IPS-20b (cell line): ENCODE data around the gene ZBTB12.
"Not testable (repeated sequence)": the region's sequence is repeated elsewhere in the genome, so short reads cannot be mapped to it uniquely, and the experiment has no call there.

Source experiments
- H3K27ac ChIP-seq: one replicate; pipeline ENCODE4 v1.5.1; 2013; ENCODE audit warnings: low read length
- H3K27me3 ChIP-seq: 2 replicates; pipeline ENCODE4 v1.6.1; 2013; ENCODE audit warnings: mild to moderate bottlenecking, low read length, inconsistent platforms; ENCODE audit not compliant: insufficient read depth
- H3K36me3 ChIP-seq: 2 replicates; pipeline ENCODE4 v1.6.1; 2013; ENCODE audit warnings: low read depth, mild to moderate bottlenecking, inconsistent platforms, low read length, moderate library complexity; ENCODE audit not compliant: insufficient read depth
- H3K4me1 ChIP-seq: 2 replicates; pipeline ENCODE4 v1.6.1; 2013; ENCODE audit warnings: mild to moderate bottlenecking, control low read depth, inconsistent platforms, low read length, moderate library complexity; ENCODE audit not compliant: insufficient read depth
- H3K4me3 ChIP-seq: 2 replicates; pipeline ENCODE4 v1.5.1; 2013; ENCODE audit warnings: mild to moderate bottlenecking, low read length, inconsistent platforms
- H3K9ac ChIP-seq: 2 replicates; pipeline ENCODE4 v1.6.1; 2013; ENCODE audit warnings: low read depth, mild to moderate bottlenecking, inconsistent platforms, low read length, moderate library complexity
- H3K9me3 ChIP-seq: 2 replicates; pipeline ENCODE4 v1.6.1; 2013; ENCODE audit warnings: mild to moderate bottlenecking, low read depth, low read length, inconsistent platforms; ENCODE audit not compliant: insufficient read depth

ZBTB12 gene

DNA sequence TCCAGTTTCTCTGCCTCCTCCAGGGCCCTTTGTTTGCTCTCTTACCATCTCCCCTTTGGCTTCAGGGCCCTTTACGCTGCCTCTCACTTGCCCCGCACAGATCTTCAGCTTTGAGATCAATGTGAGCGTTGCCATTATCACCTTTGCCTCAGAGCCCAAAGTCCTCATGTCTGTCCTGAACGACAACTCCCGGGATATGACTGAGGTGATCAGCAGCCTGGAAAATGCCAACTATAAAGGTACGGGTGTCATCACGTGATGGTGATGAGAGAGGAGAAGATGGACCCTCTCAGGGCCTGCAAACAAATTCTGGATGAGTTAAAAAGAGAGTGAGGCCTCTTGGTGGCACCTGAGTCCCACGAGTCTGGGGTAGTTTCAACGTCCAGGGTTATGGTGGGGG lies 33.9 kb upstream of the ZBTB12 start:
- H3K36me3 ChIP-seq, result no peaks in the 10 kb centered on the region
- no peaks in the 10 kb centered on the region for H3K4me1 ChIP-seq
- no peaks in the 10 kb centered on the region for H3K27me3 ChIP-seq
- no peak overlapping the region for H3K9ac ChIP-seq
- no peak overlapping the region for H3K27ac ChIP-seq
- H3K9me3 ChIP-seq, result no peaks in the 10 kb centered on the region
- H3K4me3 ChIP-seq, result no peak overlapping the region

DNA sequence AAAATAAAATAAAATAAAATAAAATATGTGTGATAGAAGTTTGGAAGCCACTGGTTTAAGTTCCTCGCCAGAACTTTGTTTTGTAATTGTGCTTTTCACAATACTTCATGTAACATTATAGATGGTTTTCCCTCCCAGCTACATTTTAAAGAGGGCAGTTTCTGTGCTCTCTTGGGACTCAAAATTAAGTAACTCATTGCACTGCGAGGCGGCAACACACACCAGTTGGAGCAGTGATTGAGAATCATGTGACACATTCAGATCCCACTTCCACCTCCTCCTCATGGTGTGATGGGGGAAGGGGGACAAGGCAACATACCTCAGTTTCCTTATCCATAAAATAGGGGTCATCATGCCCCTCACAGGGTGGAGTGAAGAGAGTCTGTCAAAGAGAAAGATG lies 33.1 kb upstream of the ZBTB12 start:
- H3K27me3 ChIP-seq, result no peaks in the 10 kb centered on the region
- no peak overlapping the region for H3K9ac ChIP-seq
- no peaks in the 10 kb centered on the region for H3K36me3 ChIP-seq
- no peaks in the 10 kb centered on the region for H3K4me1 ChIP-seq
- H3K9me3 ChIP-seq, result no peaks in the 10 kb centered on the region
- no peak overlapping the region for H3K4me3 ChIP-seq
- H3K27ac ChIP-seq, result no peak overlapping the region

DNA sequence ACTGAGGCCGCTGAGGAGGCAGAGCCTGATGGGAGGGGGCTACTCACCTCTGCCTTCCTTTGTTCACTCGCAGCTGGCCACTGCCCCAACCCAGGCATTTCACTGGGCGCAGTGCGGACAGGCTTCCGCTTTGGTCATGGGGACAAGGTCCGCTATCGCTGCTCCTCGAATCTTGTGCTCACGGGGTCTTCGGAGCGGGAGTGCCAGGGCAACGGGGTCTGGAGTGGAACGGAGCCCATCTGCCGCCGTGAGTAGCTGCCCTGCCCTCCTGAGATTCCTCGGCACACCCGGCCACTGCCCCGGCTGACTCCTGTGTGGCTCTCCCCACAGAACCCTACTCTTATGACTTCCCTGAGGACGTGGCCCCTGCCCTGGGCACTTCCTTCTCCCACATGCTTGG lies 31.7 kb upstream of the ZBTB12 start:
- H3K9me3 ChIP-seq, result no peaks in the 10 kb centered on the region
- H3K4me1 ChIP-seq, result no peaks in the 10 kb centered on the region
- no peak overlapping the region for H3K27ac ChIP-seq
- no peak overlapping the region for H3K4me3 ChIP-seq
- H3K27me3 ChIP-seq, result no peaks in the 10 kb centered on the region
- no peak overlapping the region for H3K9ac ChIP-seq
- H3K36me3 ChIP-seq, result no peaks in the 10 kb centered on the region

DNA sequence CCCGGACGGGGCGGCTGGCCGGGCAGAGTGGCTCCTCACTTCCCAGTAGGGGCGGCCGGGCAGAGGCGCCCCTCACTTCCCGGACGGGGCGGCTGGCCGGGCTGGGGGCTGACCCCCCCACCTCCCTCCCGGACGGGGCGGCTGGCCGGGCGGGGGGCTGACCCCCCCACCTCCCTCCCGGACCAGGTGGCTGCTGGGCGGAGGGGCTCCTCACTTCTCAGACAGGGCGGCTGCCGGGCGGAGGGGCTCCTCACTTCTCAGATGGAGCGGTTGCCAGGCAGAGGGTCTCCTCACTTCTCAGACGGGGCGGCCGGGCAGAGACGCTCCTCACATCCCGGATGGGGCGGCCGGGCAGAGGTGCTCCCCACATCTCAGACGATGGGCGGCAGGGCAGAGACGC lies 30.3 kb upstream of the ZBTB12 start:
- H3K36me3 ChIP-seq, H3K4me3 ChIP-seq, H3K4me1 ChIP-seq, H3K9me3 ChIP-seq, H3K27ac ChIP-seq, H3K9ac ChIP-seq, H3K27me3 ChIP-seq: not testable (repeated sequence)

DNA sequence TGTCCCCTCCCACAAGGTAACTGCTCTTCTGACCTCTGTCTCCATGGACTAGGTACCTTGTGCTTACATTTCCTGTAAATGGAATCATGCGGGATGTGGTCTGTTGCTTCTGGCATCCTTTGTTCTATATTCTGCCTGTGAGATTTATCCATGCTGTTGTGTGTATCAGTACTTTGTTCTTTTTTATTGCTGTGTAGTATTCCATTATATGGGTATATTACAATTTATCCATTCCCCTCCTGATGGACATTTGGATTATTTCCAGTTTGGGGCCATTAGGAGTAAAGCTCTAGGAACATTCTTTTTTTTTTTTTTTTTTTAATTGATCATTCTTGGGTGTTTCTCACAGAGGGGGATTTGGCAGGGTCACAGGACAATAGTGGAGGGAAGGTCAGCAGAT lies 29.1 kb upstream of the ZBTB12 start:
- no peak overlapping the region for H3K4me3 ChIP-seq
- no peaks in the 10 kb centered on the region for H3K9me3 ChIP-seq
- H3K9ac ChIP-seq, result no peak overlapping the region
- no peaks in the 10 kb centered on the region for H3K4me1 ChIP-seq
- H3K27ac ChIP-seq, result no peak overlapping the region
- no peaks in the 10 kb centered on the region for H3K27me3 ChIP-seq
- no peaks in the 10 kb centered on the region for H3K36me3 ChIP-seq

DNA sequence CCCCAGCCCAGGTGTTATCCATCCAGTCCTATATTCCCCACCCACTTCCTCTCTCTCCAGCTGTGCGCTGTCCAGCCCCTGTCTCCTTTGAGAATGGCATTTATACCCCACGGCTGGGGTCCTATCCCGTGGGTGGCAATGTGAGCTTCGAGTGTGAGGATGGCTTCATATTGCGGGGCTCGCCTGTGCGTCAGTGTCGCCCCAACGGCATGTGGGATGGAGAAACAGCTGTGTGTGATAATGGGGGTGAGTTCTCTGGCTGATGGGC lies 26.7 kb upstream of the ZBTB12 start:
- Histone ChIP-seq H3K4me1 (no peaks in the 10 kb centered on the region), H3K36me3 (no peaks in the 10 kb centered on the region), H3K27me3 (no peaks in the 10 kb centered on the region), H3K4me3 (no peak overlapping the region), H3K9me3 (no peaks in the 10 kb centered on the region), H3K27ac (no peak overlapping the region), H3K9ac (no peak overlapping the region)

DNA sequence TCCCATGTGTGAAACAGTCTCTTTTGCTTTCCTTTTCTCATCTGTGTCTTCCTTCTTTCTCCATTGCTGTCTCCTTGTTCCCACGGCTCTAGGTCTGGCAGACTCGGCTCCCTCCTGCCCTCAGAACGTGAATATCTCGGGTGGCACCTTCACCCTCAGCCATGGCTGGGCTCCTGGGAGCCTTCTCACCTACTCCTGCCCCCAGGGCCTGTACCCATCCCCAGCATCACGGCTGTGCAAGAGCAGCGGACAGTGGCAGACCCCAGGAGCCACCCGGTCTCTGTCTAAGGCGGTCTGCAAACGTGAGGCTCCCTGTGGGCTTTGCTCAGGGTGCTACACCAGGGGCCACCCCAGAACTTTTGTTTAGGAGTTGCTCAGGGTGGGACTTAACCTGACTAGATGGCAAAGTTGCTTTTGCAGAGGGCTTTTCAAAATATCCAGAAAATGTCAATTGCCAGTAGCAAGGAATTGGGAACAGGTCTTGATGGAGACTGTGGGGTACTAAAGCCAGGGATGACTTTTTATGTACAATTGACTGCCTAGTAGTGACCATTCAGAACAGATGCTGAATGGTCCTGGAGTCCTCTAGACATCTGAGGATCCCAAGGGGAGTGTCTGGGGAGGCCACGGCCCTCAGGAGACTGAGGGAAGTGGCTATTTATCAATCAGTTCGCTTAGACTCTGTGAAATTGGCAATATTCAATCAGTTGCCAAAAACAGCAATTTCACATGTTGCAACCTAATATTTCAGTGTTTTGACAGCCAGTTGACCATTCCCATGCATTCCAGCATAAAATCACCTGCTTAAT lies 26.2 kb upstream of the ZBTB12 start:
- Histone ChIP-seq H3K4me3 (no peak overlapping the region), H3K27me3 (no peaks in the 10 kb centered on the region), H3K36me3 (no peaks in the 10 kb centered on the region), H3K27ac (no peak overlapping the region), H3K4me1 (no peaks in the 10 kb centered on the region), H3K9ac (no peak overlapping the region), H3K9me3 (no peaks in the 10 kb centered on the region)

DNA sequence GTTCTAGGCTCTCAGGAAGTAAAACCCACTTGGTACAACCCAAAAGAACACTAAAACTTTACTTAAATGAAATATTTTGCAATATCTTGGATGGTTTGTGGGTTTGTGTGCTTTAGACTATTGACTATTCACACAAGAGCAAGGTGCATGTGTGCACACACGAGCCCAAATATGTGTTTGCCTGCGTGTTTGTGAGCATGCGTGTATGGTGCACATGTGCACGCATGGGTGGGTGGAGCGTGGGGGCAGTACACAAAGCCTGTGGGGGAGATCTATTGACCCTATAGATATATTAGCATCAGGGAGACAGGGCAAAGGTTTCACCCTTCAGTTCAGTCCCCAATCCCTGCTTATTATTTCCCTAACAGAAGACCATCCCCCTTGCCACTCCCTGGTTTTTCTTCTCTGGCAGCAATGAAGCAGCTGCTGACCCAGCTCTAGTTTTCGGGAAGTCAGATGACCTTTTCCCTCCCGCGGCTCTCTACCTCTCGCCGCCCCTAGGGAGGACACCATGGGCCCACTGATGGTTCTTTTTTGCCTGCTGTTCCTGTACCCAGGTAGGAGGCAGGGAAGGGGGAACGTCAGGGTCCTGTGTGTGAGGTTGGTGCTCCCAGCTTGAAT lies 25.5 kb upstream of the ZBTB12 start, which contains the start of gene C2:
TSS of gene C2 (plus strand) at position 476 of the 621 bp plus-strand sequence. CDS start at position 512, 36 bp downstream.
- H3K9ac ChIP-seq, result no peak within 1 kb of the TSS

DNA sequence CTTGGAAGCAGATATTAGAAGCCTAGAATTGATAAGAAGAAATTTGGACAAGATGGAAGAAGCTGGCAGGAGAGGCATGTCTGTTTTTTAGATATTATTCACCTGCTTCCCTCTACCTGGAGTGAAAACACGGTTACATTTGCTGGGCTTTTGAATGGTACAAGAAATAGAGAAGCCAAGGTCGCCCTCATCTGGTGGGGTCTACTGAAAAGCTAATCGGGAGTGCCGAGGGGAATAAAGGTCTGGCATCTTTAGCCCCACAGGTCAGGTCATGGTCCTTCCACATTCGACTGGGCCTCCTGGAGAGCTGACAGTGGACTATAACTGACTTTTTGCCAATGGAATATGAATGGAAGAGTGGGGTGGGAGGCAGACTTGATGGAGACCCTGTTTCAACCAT lies 21.1 kb upstream of the ZBTB12 start:
- no peak overlapping the region for H3K27ac ChIP-seq
- H3K4me3 ChIP-seq, result no peak overlapping the region
- no peaks in the 10 kb centered on the region for H3K36me3 ChIP-seq
- H3K9ac ChIP-seq, result no peak overlapping the region
- no peaks in the 10 kb centered on the region for H3K27me3 ChIP-seq
- H3K9me3 ChIP-seq, result no peaks in the 10 kb centered on the region
- H3K4me1 ChIP-seq, result no peaks in the 10 kb centered on the region

More for the DNA sequence above, 25.5 kb upstream of the ZBTB12 start, which contains the start of gene C2:
- H3K4me1 ChIP-seq, result no peaks in the 10 kb centered on the region
- H3K9me3 ChIP-seq, result no peaks in the 10 kb centered on the region
- H3K27ac ChIP-seq, result no peak within 1 kb of the TSS
- H3K4me3 ChIP-seq, result no peak within 1 kb of the TSS
- H3K27me3 ChIP-seq, result no peaks in the 10 kb centered on the region
- no peaks in the 10 kb centered on the region for H3K36me3 ChIP-seq

DNA sequence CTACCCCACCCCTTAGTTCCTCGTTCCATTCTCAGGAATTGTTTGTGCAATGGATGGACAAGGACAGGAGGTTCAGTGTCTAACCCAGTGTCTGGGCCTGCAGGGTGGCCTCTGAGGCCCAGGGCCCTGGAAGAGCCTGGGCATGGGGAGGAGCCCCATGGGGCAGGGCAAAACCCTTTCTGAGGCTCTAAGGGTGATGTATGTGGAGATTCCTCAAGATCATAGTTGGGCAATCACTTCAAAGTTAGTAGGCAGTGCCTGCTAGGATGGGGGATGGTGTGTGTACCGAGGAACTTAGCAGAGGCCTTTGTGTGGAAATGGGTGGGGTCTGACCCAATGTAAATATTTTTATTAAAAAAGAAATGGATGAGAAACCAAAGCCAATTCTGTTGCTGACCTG lies 18.9 kb upstream of the ZBTB12 start:
- H3K27ac ChIP-seq, result no peak overlapping the region
- H3K27me3 ChIP-seq, result no peaks in the 10 kb centered on the region
- no peaks in the 10 kb centered on the region for H3K4me1 ChIP-seq
- no peak overlapping the region for H3K4me3 ChIP-seq
- H3K36me3 ChIP-seq, result no peaks in the 10 kb centered on the region
- H3K9me3 ChIP-seq, result no peaks in the 10 kb centered on the region
- no peak overlapping the region for H3K9ac ChIP-seq

DNA sequence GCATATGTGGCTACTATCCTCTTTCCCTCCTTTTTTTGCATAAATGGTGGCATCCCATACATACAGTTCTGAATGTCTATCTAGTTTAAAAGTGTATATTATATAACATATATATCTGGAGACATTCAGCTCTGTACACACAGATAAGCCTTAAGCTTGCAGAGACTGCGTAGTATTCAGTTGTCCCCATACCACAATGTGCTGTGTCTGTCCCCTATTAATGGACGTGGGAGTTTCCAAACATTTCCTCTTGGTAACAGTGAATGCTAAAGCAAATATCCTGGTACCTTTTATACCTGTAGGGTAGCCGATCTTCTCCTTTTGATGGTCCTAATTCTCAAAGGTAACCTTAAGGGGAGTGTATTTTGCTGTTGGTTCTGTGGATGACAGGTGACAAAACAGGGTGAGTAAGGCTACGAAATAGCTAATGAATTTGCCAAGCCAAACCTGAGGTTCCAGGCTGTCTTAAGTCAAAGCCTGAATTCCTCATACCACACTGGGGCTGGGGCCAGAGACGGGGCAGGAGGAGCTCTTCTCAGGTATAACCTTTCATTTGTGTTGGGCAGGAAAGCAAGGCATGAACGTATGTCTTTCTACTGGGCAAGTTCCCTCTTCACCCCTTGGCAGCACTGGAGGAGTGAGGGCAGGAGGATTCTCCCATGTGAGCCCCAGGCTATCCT lies 17.9 kb upstream of the ZBTB12 start:
- H3K9me3 ChIP-seq, result no peaks in the 10 kb centered on the region
- H3K9ac ChIP-seq, result no peak overlapping the region
- H3K4me3 ChIP-seq, result no peak overlapping the region
- no peaks in the 10 kb centered on the region for H3K36me3 ChIP-seq
- no peaks in the 10 kb centered on the region for H3K4me1 ChIP-seq
- no peaks in the 10 kb centered on the region for H3K27me3 ChIP-seq
- no peak overlapping the region for H3K27ac ChIP-seq
